HepG2 (cell line): ENCODE measurements around the gene MEF2D. TPM values are rescaled to one million over a fixed set of nuclear protein-coding genes. Genes with fewer than 3 reads are reported as not detected.

Source experiments
- DMTF1 ChIP-seq: sonication (generic); formaldehyde crosslinking; IDR thresholded peaks from 2 replicates; pipeline ENCODE4 v1.4.0; 2020; ENCODE audit warnings: mild to moderate bottlenecking, missing genetic modification reagents
- EEA1 ChIP-seq: sonication (generic); formaldehyde crosslinking; IDR thresholded peaks from 2 replicates; pipeline ENCODE4 v1.5.1; 2020; ENCODE audit warnings: mild to moderate bottlenecking, missing genetic modification reagents, borderline replicate concordance
- FIP1L1 ChIP-seq: fragments of 200-400 bp; formaldehyde crosslinking; IDR thresholded peaks from 2 replicates; pipeline ENCODE4 v1.6.1; 2018; ENCODE audit warnings: low read depth, mild to moderate bottlenecking, low read length, moderate library complexity, borderline replicate concordance; ENCODE audit not compliant: insufficient read depth
- FOXC1 ChIP-seq: sonication (generic); formaldehyde crosslinking; IDR thresholded peaks from 2 replicates; pipeline ENCODE4 v1.8.0; 2022; ENCODE audit warnings: mild to moderate bottlenecking, missing genetic modification reagents, borderline replicate concordance
- GABPB1 ChIP-seq: IDR thresholded peaks from 2 replicates; pipeline ENCODE4 v1.6.1; 2016; ENCODE audit warnings: mild to moderate bottlenecking, missing genetic modification reagents, moderate library complexity, missing compliant biosample characterization
- MLX ChIP-seq: IDR thresholded peaks from 2 replicates; pipeline ENCODE4 v1.6.1; 2016
- MLXIP ChIP-seq: sonication (generic); formaldehyde crosslinking; IDR thresholded peaks from 2 replicates; pipeline ENCODE4 v1.9.0; 2021; ENCODE audit warnings: missing genetic modification reagents, borderline replicate concordance
- MYC ChIP-seq: sonication (generic); formaldehyde crosslinking; IDR thresholded peaks from 2 replicates; pipeline ENCODE4 v1.9.0; 2021; ENCODE audit warnings: missing genetic modification reagents, borderline replicate concordance
- NRL ChIP-seq: sonication (generic); formaldehyde crosslinking; IDR thresholded peaks from 2 replicates; pipeline ENCODE4 v1.5.0; 2020; ENCODE audit warnings: missing genetic modification reagents, mild to moderate bottlenecking, moderate library complexity, borderline replicate concordance
- SMAD9 ChIP-seq: sonication (generic); formaldehyde crosslinking; IDR thresholded peaks from 2 replicates; pipeline ENCODE4 v1.5.1; 2020; ENCODE audit warnings: mild to moderate bottlenecking, missing genetic modification reagents
- ZNF616 ChIP-seq: sonication (generic); formaldehyde crosslinking; IDR thresholded peaks from 2 replicates; pipeline ENCODE4 v1.5.0; 2020; ENCODE audit warnings: low read depth, mild to moderate bottlenecking, missing genetic modification reagents
- ZNF775 ChIP-seq: sonication (generic); formaldehyde crosslinking; IDR thresholded peaks from 2 replicates; pipeline ENCODE4 v1.4.0; 2020; ENCODE audit warnings: missing genetic modification reagents, mild to moderate bottlenecking, moderate library complexity, borderline replicate concordance
- ZSCAN25 ChIP-seq: sonication (generic); formaldehyde crosslinking; IDR thresholded peaks from 2 replicates; pipeline ENCODE4 v1.8.0; 2022; ENCODE audit warnings: mild to moderate bottlenecking, missing genetic modification reagents
- ZSCAN31 ChIP-seq: sonication (generic); formaldehyde crosslinking; IDR thresholded peaks from 2 replicates; pipeline ENCODE4 v1.5.0; 2020; ENCODE audit warnings: low read depth, mild to moderate bottlenecking, missing genetic modification reagents
- polyA plus RNA-seq, 8 experiments: library from polyadenylated mRNA; depleted of rRNA in 3 of 8; stranded (reverse) in 7 of 8; unstranded in 1 of 8; fragments of >200 nt; fragmentation: Illumina TruSeq in 4 of 8; extraction: Trizol in 4 of 8; gene quantifications; 2 replicates each; pipeline versions ENCODE4 v1.2.1 to v1.2.3, GENCODE V29; 2011 to 2016; ENCODE audit warnings: low read depth in 4 of 8, missing spikeins in 1 of 8, mixed read lengths in 1 of 8; ENCODE audit not compliant: insufficient read depth in 1 of 8
- total RNA-seq, 5 experiments: library from RNA; depleted of rRNA; stranded (reverse); fragments of >200 nt; fragmentation: Illumina TruSeq; extraction: Trizol; gene quantifications; 2 replicates each; pipeline ENCODE4 v1.2.3, GENCODE V29; 2016; ENCODE audit warnings: low read depth in 1 of 5
- TF ChIP-seq, protein P1 (sequence below): fragments of 450-650 bp; IDR thresholded peaks from 2 replicates; pipeline ENCODE4 v1.6.1; 2016
- TF ChIP-seq, protein P2 (sequence below), 2 experiments: sonication (generic) in 1 of 2; formaldehyde crosslinking in 1 of 2; IDR thresholded peaks; 2 replicates each; pipeline versions ENCODE4 v1.4.0 to v1.6.1; 2018 to 2020; ENCODE audit warnings: missing genetic modification reagents in 2 of 2, borderline replicate concordance in 1 of 2, low read depth in 1 of 2, mild to moderate bottlenecking in 1 of 2, missing biosample characterization in 1 of 2

Gene MEF2D
- total and polyA plus RNA-seq, 2 of the 13 experiments (the other 11 are each of a cell fraction or from before 2014, with no cell fraction given): 1.6 to 3.9 TPM

GRCh38 chr1:156504821-156505678, 4.5 kb upstream of the MEF2D start (continued):
- TF ChIP-seq NRL (CRISPR knock-in tag) (no peak), ZSCAN31 (CRISPR knock-in tag) (0 out of 2 replicates have a peak, but pooled peaks have one; percentile 61), EEA1 (CRISPR knock-in tag) (peak; percentile 54; the same call in 1 of the 2 replicates), FIP1L1 (no peak), ZNF616 (CRISPR knock-in tag) (no peak), DMTF1 (CRISPR knock-in tag) (no peak), FOXC1 (no peak; the same call in 1 of the 2 replicates), MLX (peak; percentile 48; the same call in 1 of the 2 replicates), MLXIP (CRISPR knock-in tag) (no peak), SMAD9 (CRISPR knock-in tag) (no peak), GABPB1 (CRISPR knock-in tag) (peak; percentile 73), ZSCAN25 (CRISPR knock-in tag) (no peak), ZNF775 (CRISPR knock-in tag) (no peak), MYC (CRISPR knock-in tag) (peak; percentile 72)
- TF ChIP-seq, protein P1, sequence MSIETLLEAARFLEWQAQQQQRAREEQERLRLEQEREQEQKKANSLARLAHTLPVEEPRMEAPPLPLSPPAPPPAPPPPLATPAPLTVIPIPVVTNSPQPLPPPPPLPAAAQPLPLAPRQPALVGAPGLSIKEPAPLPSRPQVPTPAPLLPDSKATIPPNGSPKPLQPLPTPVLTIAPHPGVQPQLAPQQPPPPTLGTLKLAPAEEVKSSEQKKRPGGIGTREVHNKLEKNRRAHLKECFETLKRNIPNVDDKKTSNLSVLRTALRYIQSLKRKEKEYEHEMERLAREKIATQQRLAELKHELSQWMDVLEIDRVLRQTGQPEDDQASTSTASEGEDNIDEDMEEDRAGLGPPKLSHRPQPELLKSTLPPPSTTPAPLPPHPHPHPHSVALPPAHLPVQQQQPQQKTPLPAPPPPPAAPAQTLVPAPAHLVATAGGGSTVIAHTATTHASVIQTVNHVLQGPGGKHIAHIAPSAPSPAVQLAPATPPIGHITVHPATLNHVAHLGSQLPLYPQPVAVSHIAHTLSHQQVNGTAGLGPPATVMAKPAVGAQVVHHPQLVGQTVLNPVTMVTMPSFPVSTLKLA: peak; percentile 47; the same call in 1 of the 2 replicates
- TF ChIP-seq, protein P2, sequence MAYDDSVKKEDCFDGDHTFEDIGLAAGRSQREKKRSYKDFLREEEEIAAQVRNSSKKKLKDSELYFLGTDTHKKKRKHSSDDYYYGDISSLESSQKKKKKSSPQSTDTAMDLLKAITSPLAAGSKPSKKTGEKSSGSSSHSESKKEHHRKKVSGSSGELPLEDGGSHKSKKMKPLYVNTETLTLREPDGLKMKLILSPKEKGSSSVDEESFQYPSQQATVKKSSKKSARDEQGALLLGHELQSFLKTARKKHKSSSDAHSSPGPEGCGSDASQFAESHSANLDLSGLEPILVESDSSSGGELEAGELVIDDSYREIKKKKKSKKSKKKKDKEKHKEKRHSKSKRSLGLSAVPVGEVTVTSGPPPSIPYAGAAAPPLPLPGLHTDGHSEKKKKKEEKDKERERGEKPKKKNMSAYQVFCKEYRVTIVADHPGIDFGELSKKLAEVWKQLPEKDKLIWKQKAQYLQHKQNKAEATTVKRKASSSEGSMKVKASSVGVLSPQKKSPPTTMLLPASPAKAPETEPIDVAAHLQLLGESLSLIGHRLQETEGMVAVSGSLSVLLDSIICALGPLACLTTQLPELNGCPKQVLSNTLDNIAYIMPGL (CRISPR knock-in tag; IDR thresholded peaks at IDR 0.05; ENCODE audit: borderline replicate concordance in 1 of 2, low read depth in 1 of 2): peak in 1 of 2 experiments; percentile 45; a peak in 1 of 4 replicates
